ENCODE measurements around the gene TEKT3. TPM values are rescaled to one million over a fixed set of nuclear protein-coding genes. Genes with fewer than 3 reads are reported as not detected.
A peak's percentile ranks its signal among the peaks of the same experiment; 100 is the strongest.

Gene TEKT3
- total RNA-seq, 4 donors from 2014 or later = 0.41 to 0.48 TPM; not detected in 2

- intact Hi-C loops (cut with DNase I; ENCODE audit: low total_unique reads) = no loop called here
- H3K36me3 ChIP-seq = no peaks in the 10 kb centered on the region
- H3K27ac ChIP-seq = no peak overlapping the region
- DNase-seq = no peak
- peaks cover 0 to 10% (median 6%) of the 10 kb centered on the region in 4 donors for H3K4me1 ChIP-seq
- 85 to 87% methylated on average over 4 to 5 of the region's 5 CpGs for WGBS, 2 donors (ENCODE audit: low coverage in 1 of 2)
- H3K27me3 ChIP-seq = no peaks in the 10 kb centered on the region
- TF ChIP-seq POLR2AphosphoS5 (IDR thresholded peaks at IDR 0.05) (no peak), CTCF (IDR thresholded peaks at IDR 0.05) (no peak), POLR2A (IDR thresholded peaks at IDR 0.05) (no peak)
- H3K4me3 ChIP-seq = no peak overlapping the region
- no peaks in the 10 kb centered on the region for H3K9me3 ChIP-seq
- in situ Hi-C loops (cut with MboI; ENCODE audit: low pct_ligation_motif_present in 1 of 4, low pct_unique_long_range_greater_than_20kb in 1 of 4, low sequenced_read_pairs in 3 of 4) = no loop called here
Measured at GRCh38 chr17:15379659-15380058, 38.3 kb upstream of the TEKT3 start.

GRCh38 chr17:15378243-15378642 lies 36.8 kb upstream of the TEKT3 start:
- H3K4me3 ChIP-seq = no peak overlapping the region
- peaks cover 0 to 10% (median 6%) of the 10 kb centered on the region in 4 donors for H3K4me1 ChIP-seq
- in situ Hi-C loops (cut with MboI; ENCODE audit: low pct_ligation_motif_present in 1 of 4, low pct_unique_long_range_greater_than_20kb in 1 of 4, low sequenced_read_pairs in 3 of 4) = no loop called here
- no peaks in the 10 kb centered on the region for H3K9me3 ChIP-seq
- no peaks in the 10 kb centered on the region for H3K27me3 ChIP-seq
- 87 to 100% methylated on average over 1 to 4 of the region's 4 CpGs for WGBS, 2 donors (ENCODE audit: low coverage in 1 of 2)
- intact Hi-C loops (cut with DNase I; ENCODE audit: low total_unique reads) = no loop called here
- DNase-seq = no peak
- no peak for TF ChIP-seq EP300 (IDR thresholded peaks at IDR 0.05; ENCODE audit: low read depth)
- no peak for TF ChIP-seq POLR2AphosphoS5 (IDR thresholded peaks at IDR 0.05)
- TF ChIP-seq CTCF (IDR thresholded peaks at IDR 0.05) = no peak
- no peak for TF ChIP-seq POLR2A (IDR thresholded peaks at IDR 0.05)
- H3K27ac ChIP-seq = peak overlapping the region in 1 of 4 donors; percentile 1
- no peaks in the 10 kb centered on the region for H3K36me3 ChIP-seq

GRCh38 chr17:15377616-15378015 lies 36.2 kb upstream of the TEKT3 start:
- no peak for DNase-seq
- no peak overlapping the region for H3K4me3 ChIP-seq
- intact Hi-C loops (cut with DNase I; ENCODE audit: low total_unique reads) = no loop called here
- no peaks in the 10 kb centered on the region for H3K9me3 ChIP-seq
- peaks cover 0 to 10% (median 6%) of the 10 kb centered on the region in 4 donors for H3K4me1 ChIP-seq
- H3K36me3 ChIP-seq = no peaks in the 10 kb centered on the region
- H3K27me3 ChIP-seq = no peaks in the 10 kb centered on the region
- in situ Hi-C loops (cut with MboI; ENCODE audit: low pct_ligation_motif_present in 1 of 4, low pct_unique_long_range_greater_than_20kb in 1 of 4, low sequenced_read_pairs in 3 of 4) = no loop called here
- H3K27ac ChIP-seq = peak overlapping the region in 2 of 4 donors; percentile 24 to 29
- 0 to 35% methylated on average over 1 to 6 of the region's 6 CpGs for WGBS, 2 donors (ENCODE audit: low coverage in 1 of 2)
- no peak for TF ChIP-seq POLR2A (IDR thresholded peaks at IDR 0.05)
- no peak for TF ChIP-seq CTCF (IDR thresholded peaks at IDR 0.05)
- TF ChIP-seq EP300 (IDR thresholded peaks at IDR 0.05; ENCODE audit: low read depth) = no peak
- TF ChIP-seq POLR2AphosphoS5 (IDR thresholded peaks at IDR 0.05) = peak in 1 of 3 donors; percentile 8

- H3K36me3 ChIP-seq = no peaks in the 10 kb centered on the region
- H3K4me3 ChIP-seq = no peak overlapping the region
- 65 to 74% methylated on average over 2 to 4 of the region's 4 CpGs for WGBS, 2 donors (ENCODE audit: low coverage in 1 of 2)
- no peak for DNase-seq
- H3K27ac ChIP-seq = peak overlapping the region in 3 of 4 donors; percentile 20 to 29 (median 24)
- peaks cover 0 to 10% (median 6%) of the 10 kb centered on the region in 4 donors for H3K4me1 ChIP-seq
- intact Hi-C loops (cut with DNase I; ENCODE audit: low total_unique reads) (no loop called here), in situ Hi-C loops (cut with MboI; ENCODE audit: low pct_ligation_motif_present in 1 of 4, low pct_unique_long_range_greater_than_20kb in 1 of 4, low sequenced_read_pairs in 3 of 4) (no loop called here)
- TF ChIP-seq CTCF (IDR thresholded peaks at IDR 0.05) (no peak), POLR2A (IDR thresholded peaks at IDR 0.05) (no peak), POLR2AphosphoS5 (IDR thresholded peaks at IDR 0.05) (no peak), EP300 (IDR thresholded peaks at IDR 0.05; ENCODE audit: low read depth) (no peak)
- H3K9me3 ChIP-seq = no peaks in the 10 kb centered on the region
- H3K27me3 ChIP-seq = no peaks in the 10 kb centered on the region
Measured at GRCh38 chr17:15377200-15377599, 35.8 kb upstream of the TEKT3 start.
